B cell (primary cell): ENCODE results near the gene USP7.

ENCODE experiments used
- CTCF ChIP-seq: fragments of 200-600 bp; IDR thresholded peaks from one replicate; pipeline ENCODE4 v1.8.0; 2022; ENCODE audit warnings: antibody characterized with exemption, mild to moderate bottlenecking
- EZH2 ChIP-seq: IDR thresholded peaks from 2 replicates; pipeline ENCODE4 v1.6.1; 2012; ENCODE audit warnings: borderline replicate concordance, low read depth, mild to moderate bottlenecking, moderate library complexity, low read length; ENCODE audit not compliant: insufficient read depth, poor library complexity, severe bottlenecking

- TF ChIP-seq CTCF: no peak
- no peak for TF ChIP-seq EZH2
These were observed 68.9 kb downstream of the USP7 start for GRCh38 chr16:8894736-8895334.
